Activated CD8-positive, alpha-beta memory T cell treated with anti-CD3 and anti-CD28 coated beads, Interleukin-2, amount 50 U/mL, for 4 hours (primary cell): ENCODE results near the gene ACADVL.

Experiments used
- DNase-seq: peaks from one replicate; pipeline ENCODE4 v3.0.0-alpha.2; 2020

Gene ACADVL

DNA sequence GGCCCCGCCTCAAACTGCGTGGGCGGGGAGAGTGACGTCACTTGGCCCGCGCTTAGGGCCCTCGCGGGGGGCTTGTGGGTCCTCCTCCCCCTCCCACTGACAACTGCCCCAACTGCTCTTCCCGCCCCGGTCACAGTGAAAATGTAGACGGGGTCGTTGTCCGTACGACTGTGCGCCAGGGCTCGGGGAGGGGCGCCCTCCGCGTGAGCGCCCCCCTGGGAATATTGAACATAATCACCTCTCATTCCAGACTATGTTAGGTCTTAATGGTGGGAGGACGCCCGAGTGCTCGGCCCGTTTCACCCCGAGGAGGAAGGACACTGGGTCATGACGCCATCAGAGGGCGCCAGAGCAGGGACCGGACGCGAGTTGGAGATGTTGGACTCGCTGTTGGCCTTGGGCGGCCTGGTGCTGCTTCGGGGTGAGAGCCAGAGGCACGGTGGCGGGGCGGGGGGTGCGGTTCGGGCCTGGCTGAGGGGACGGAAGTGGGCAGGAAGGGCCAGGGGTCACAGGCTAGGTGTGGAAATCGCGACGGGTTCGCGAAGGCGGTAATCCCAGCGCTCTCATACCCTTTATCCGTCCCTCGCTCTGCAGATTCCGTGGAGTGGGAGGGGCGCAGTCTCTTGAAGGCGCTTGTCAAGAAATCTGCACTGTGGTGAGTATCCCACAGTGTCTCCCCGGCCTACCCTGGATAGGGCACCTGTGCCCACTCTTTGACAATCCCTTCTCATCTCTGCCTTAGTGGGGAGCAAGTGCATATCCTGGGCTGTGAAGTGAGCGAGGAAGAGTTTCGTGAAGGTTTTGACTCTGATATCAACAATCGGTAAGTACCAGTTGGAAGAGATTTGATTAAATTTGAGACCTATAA is 32.7 kb downstream of the ACADVL start, which contains the start of gene ELP5:
Gene ELP5, plus strand, starts transcription at position 40 of the 868 bp plus-strand sequence. Its CDS starts 336 bp downstream, at position 376.
- DNase-seq, result peak; percentile 86

DNA sequence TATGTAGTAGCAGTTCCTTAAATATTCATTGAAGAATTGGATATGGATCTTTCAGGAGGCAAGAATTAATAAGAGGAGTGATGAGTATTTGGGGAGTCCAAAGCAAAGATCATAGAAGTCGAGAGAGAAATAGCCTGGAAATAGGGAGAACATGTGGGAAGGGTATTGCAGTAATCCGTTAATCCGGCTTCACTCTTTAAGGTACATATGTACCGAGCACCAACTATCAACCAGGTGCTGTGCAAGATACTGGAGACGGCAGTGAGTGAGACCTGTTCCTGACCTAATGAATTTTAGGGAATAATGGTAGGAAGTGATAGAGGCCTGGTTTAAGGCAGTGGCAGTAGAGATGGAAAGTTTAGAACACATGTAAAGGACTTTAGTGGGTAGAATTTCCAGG is 33.3 kb downstream of the ACADVL start:
- no peak for DNase-seq

DNA sequence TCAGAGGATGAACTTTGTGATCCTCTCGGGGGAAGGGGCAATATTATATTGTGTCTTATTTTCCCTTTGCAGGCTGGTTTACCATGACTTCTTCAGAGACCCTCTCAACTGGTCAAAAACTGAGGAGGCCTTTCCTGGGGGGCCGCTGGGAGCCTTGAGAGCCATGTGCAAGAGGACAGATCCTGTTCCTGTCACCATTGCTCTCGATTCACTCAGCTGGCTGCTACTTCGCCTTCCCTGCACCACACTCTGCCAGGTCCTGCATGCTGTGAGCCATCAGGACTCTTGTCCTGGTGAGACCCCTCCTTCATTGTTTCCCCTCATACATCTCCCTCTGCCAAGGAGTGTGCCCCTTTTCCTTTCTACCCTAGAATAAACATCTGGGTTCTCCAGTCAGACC is 34.8 kb downstream of the ACADVL start:
- DNase-seq, result no peak

DNA sequence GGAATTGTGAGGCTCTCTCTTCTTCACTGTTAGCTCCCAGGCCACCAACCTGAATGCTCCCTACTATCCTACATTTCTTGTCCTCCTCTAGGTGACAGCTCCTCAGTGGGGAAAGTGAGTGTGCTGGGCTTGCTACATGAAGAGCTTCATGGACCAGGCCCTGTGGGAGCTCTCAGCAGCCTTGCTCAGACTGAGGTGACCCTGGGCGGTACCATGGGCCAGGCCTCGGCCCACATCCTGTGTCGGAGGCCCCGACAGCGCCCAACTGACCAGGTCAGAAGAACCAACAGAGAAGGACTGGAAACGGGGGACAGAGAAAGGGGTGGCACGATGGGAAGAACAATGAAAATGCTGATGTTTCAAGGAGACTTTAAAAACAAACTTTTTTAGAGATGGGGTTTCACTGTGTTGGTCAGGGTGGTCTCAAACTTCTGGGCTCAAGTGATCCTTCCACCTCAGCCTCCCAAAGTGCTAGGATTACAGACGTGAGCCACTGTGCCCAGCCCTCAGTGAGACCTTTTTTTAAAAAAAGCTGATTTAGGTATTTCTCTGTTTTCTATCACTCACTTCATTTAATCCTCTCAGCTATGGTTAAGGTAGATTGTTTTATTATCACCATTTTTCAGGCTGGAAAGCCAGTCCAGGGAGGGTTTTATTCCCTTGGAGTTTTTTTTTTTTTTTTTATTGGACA is 37.2 kb downstream of the ACADVL start:
- DNase-seq, result no peak

DNA sequence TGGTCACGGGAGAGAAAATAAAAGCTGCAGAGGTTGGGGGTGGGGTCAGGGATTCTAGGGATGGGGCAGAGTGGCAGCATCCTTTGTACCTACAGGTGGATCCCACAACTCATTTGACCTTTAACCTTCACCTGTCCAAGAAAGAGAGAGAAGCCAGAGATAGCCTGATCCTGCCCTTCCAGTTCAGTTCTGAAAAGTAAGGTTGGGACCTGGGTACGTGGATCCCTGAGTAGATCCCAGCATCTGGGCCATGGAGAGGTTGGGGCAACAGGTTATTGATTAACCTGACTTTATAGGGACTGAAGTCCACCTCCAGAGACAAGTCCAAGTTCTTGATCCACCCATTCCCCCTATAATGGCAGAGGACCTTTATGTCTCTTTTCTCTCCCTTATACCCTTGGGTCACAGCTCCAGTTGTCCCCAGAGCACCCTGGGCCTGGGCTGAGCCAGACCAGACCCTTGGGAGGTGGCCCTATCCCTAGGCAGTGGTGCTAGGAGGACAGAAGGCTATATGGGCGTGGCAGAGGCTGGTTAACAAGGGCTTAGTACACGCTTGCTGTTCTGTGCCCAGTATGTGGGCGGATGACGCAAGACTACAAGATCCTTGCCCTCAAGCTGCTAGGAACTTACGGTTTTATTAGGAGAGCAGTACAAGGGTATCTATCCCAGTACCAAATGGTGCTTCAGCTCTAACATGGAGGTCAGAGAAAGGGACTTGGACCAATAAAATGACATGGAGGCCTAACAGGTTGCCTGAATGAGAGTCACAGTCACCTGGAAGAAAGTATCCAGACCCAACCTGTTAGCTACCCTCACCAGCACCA is 39.2 kb downstream of the ACADVL start:
- no peak for DNase-seq

DNA sequence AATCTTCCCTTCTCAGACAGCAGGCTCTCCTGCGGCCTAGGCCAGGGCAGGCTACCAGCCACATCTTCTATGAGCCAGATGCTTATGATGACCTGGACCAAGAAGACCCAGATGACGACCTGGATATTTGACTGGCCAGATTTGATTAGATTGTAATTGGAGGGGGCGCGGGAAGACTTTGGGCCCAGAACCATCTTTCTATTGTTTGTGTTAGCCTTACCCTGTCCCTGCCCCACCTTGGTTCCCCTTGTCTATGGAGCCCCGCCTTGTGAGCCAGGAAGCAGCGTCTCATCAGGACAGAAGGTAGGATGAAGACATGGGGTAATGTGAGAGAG is 39.8 kb downstream of the ACADVL start:
- DNase-seq, result no peak

DNA sequence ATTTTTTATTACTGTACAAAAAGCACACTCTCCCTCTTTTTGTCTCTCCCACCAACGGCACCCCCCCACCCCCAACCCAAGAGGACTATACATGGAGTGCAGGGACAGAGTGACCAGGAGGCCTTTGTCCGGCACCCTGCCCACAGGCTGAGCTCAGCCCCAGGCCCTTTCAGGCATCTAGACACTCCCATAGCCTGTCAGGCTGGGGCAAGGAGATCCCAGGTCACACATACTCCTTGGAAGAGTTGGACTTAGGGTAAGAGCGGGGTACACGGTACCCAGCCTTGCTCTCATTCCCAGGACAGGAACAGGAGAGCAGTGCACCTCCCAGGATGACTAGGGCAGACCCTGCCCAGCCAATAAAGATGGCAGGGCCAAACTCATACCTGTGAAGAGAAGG is 40.4 kb downstream of the ACADVL start:
- no peak for DNase-seq

DNA sequence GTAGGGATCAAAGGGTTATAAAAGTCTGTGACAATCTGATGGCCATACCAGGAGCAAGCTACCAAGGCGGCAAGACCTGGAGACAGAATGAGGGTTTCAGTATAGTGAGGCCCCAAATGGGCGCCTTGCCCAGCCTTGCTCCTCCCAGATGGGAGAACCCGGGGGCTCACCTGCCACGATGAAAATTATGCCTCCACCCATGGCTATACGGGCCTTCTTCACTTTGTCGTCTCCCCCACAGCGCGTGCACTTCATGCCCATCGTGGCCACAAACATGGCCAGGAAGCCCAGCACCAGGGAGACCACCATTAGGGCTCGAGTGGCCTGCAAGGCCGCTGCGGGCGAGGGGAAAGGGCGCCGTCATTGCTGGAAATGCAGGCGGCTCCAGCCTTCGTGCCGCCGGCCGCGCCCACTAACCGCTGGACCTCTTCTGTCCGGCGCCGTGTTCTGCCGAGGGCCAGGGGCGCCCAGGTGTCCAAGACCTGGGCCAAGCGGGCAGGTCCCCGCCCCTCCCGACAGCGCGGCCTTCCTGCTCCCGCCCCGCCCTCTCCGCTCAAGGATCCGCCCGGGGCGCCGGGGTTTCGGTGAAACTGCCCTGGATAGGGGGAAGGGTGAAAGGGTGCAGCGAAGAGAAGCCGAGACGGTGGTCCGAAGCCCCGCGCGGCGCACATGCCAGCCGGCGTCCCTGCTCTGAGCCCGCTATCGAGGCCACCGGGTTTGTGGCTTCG is 41.1 kb downstream of the ACADVL start:
- peak; percentile 50 for DNase-seq

DNA sequence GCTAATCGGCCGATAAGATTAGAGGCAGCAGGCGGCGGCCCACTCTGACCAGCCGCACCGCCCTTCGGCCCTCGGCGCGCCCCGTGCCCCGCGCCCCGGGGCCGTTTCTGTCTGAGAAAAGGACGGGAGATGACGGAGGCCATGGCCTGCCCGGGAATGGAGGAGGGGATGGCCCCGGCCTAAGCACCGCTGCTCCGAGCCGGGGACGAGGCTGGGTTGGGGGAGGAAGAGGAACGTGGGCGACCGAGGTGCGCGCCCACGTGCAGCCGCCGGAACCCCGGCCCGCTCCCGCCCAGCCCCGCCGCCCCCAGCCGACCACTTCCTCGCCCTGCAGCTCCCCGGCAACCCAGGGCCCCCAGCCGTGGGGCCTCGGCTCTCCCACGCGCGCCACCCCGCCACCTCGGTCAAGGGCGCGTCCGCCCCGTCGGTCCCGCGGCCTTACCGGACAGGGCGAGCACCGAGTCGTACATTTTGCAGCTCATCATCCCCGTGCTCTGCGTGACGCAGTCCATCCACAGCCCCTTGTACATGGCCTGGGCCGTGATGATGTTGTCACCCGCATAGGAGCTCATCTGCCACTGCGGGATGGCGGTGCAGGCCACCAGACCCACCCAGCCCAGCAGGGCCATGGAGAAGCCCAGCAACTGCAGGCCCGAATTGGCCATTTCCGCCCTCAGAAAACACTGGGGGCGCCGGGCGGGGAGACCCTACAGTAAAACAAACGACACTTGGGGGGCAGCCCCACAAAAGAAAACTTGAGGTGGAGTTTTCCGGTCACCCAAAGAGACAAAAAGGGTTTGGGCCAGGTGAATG is 41.8 kb downstream of the ACADVL start:
- DNase-seq, result peak; percentile 52

DNA sequence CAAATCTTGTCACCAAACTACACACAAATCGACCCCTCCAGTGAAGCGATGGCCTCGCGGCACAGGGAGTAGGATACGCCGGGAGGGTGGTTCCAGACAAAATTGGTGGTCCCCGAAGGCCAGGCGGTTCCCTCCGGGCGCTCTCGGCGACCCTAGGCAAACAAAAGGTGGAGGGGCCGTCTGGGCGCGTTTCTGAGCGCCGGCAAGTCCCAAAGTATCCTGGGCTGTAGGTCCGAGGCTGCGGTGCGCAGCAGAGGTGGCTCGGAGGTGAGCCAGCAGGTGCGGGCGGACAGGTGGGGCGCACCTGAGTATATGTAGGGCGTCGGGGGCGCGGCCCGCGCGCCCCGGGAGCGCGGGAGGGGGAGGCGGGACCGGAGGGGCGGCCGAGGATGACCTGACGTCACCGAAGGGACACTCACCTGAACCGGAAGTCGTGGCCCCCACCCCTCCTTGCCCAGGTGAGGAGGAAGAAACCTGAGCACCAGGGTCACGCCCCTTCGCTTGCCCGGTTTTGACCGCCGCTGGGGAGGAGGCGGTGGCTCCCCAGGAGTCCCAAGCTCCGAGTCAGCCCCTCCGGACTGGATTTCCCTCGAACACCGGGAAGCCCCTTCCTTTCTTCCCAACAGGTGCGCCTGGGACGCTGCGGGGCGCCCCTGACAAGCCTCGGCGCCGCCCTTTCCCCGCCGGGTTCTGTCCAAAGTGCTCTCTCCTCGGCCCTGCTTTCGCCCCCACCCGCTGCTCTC is 42.6 kb downstream of the ACADVL start, which contains the start of gene CLDN7:
Gene CLDN7, minus strand, starts transcription at position 287 of the 743 bp plus-strand sequence. CDS start 435 bp downstream, outside the sequence.
- no peak for DNase-seq

DNA sequence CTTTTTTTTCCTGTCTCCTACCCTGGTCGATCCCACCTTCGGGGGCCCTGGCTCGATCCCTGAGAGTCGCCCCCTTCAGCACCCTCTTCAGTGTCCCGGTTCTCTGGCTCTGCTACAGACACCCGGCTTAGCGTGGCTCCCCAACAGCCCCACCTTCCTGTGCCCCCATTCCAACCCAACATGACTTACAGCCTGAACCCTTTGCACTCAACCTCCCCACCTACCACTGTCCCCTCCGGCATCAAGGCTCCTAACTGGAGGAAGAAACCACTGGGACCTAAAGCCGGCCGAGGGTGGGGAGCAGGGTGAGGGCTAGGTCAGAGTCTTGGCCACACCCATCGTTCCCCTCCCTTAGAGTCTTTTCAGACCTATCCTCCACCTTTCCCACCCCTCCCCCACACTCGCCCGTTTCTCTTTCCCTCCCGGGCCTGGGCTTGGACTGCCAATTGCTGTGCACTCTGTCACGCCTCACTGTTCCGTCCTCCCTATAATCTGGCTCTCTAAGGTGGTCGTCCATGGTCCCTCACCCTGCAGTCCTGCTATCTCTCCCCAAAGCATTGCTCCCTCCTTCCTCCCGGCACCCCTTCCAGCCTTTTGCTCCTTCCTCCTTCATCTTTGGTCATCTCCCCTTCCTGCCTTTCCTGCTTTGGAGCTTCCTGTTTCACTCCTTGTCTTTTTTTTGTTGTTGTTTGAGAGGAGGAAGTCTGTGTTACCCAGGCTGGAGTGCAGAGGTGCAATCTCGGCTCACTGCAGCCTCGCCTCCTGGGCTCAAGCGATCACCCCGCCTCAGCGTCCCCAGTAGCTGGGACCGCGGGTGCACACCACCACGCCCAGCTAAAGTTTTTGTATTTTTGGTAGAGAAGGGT is 43.4 kb downstream of the ACADVL start:
- no peak for DNase-seq

DNA sequence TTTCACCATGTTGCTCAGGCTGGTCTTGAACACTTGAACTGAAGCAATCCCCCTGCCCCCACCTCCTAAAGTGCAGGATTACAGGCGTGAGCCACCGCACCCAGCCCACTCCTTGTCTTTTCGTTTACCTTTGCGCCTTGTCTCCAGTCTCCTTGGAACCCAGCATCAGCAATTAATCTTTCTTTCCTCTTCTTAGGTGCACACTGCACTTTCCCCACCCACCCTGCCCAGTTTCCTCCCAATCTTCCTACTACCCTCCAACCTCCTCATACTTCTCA is 44.0 kb downstream of the ACADVL start:
- DNase-seq, result no peak

DNA sequence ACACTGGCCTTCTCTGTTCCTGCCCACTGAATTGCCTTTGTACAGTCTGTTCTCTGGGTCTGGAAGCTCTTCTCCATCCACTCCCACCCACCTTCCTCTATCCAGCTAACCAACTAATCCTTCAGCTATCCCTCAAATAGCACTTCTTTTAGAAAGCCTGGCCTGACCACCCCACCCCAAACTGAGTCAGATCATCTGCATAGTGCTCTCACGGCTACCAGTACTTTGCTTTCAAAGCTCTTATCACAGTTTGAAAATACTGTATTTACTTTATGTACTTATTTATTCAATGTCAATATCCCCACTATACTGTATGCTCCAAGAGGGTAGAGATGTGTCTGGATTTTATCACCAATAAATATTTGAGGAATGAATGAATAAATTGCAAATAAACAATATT is 47.0 kb downstream of the ACADVL start:
- DNase-seq, result no peak
